Lower leg skin (tissue), 4 donors: Measurements from ENCODE around the gene SLC27A2. TPM values are rescaled to one million over a fixed set of nuclear protein-coding genes. Genes with fewer than 3 reads are reported as not detected.
"Not testable (repeated sequence)": the region's sequence is repeated elsewhere in the genome, so short reads cannot be mapped to it uniquely, and the experiment has no call there.

Experiments
- DNase-seq, 2 donors: peaks; one replicate each; pipeline ENCODE4 v3.0.0-alpha.2; 2019; ENCODE audit warnings: low spot score in 2 of 2
- H3K4me3 ChIP-seq: fragments of 200-600 bp; sonication (generic); 2 replicates; pipeline ENCODE4 v1.5.1; 2017; ENCODE audit warnings: mild to moderate bottlenecking, low read depth; ENCODE audit not compliant: poor library complexity, severe bottlenecking
- POLR2A ChIP-seq, 2 donors: fragments of 450-650 bp; IDR thresholded peaks; one replicate each; pipeline ENCODE4 v1.6.1; 2016 to 2017; ENCODE audit warnings: antibody characterized with exemption in 2 of 2, mild to moderate bottlenecking in 1 of 2, moderate library complexity in 1 of 2
- WGBS, 2 donors: methylation state at CpG; one replicate each; pipeline ENCODE4 v1.1.5; 2018; 5-methylcytosine and 5-hydroxymethylcytosine counted together
- intact Hi-C: fragments of 100-400 bp; cut with DNase I; formaldehyde crosslinking; loops from one replicate; pipeline ENCODE4 v1.15.0; 2023; ENCODE audit warnings: low total_unique reads
- total RNA-seq, 4 donors: library from RNA; depleted of rRNA; stranded (reverse); fragments of >200 nt; gene quantifications; one replicate each; pipeline ENCODE4 v1.1.0, GENCODE V29; 2016
- TF ChIP-seq, protein P1 (sequence below), 3 donors: fragments of 450-650 bp; IDR thresholded peaks; one replicate each; pipeline ENCODE4 v1.5.1; 2016; ENCODE audit warnings: antibody characterized with exemption in 3 of 3, mild to moderate bottlenecking in 3 of 3, moderate library complexity in 2 of 3

Gene SLC27A2
- total RNA-seq, 4 donors from 2014 or later = 0.53 to 4.1 (median 1.3) TPM

DNA sequence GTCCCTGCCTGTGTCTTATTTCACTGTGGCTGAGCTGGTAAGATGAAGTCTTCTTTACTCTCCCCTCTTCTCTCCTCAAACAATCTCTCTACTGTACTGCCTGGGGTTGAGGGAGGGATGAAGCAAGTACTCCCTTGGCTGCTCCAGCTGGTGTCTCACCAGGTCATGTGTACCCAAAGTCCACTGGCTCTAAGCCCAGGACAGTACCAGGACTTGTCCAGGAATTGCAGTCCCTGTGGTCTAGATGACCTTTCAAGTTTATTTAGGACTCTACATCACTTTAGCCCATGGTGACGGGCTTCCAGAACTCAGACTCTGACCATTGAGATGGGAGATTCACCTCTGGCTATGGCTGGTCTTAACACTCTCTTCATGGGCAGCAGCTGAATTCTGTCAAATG lies 17.5 kb upstream of the SLC27A2 start:
- H3K4me3 ChIP-seq = no peak overlapping the region
- intact Hi-C loops = no loop called here
- 87 to 100% methylated on average over 1 of the region's 1 CpG for WGBS, 2 donors

DNA sequence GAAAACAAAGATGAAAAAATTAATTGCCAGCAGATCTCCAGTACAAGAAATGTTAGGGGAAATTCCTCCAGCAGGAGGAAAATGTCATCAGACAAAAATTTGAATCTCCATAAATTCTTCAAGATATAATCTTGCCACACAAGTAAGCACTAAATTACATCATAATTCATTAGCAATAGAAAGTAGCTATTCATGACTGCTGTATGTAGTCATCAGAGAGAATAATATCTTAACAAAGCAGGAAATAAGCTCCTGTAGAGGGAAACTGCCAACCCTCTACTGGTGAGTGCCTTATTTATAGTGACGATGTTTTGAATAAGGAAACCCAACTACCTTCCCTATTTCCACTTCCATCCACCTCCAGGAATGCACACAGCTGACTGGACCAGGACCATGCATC lies 15.8 kb upstream of the SLC27A2 start:
- WGBS, 2 donors = 27 to 33% methylated on average over 1 of the region's 1 CpG
- no peak overlapping the region for H3K4me3 ChIP-seq
- no peak for DNase-seq
- intact Hi-C loops = no loop called here
- TF ChIP-seq, protein P1, sequence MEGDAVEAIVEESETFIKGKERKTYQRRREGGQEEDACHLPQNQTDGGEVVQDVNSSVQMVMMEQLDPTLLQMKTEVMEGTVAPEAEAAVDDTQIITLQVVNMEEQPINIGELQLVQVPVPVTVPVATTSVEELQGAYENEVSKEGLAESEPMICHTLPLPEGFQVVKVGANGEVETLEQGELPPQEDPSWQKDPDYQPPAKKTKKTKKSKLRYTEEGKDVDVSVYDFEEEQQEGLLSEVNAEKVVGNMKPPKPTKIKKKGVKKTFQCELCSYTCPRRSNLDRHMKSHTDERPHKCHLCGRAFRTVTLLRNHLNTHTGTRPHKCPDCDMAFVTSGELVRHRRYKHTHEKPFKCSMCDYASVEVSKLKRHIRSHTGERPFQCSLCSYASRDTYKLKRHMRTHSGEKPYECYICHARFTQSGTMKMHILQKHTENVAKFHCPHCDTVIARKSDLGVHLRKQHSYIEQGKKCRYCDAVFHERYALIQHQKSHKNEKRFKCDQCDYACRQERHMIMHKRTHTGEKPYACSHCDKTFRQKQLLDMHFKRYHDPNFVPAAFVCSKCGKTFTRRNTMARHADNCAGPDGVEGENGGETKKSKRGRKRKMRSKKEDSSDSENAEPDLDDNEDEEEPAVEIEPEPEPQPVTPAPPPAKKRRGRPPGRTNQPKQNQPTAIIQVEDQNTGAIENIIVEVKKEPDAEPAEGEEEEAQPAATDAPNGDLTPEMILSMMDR (IDR thresholded peaks at IDR 0.05) = no peak
- no peak for TF ChIP-seq POLR2A (IDR thresholded peaks at IDR 0.05)

More for the DNA sequence above, 17.5 kb upstream of the SLC27A2 start:
- no peak for TF ChIP-seq POLR2A (IDR thresholded peaks at IDR 0.05)
- TF ChIP-seq, protein P1 (IDR thresholded peaks at IDR 0.05) = no peak
- no peak for DNase-seq

DNA sequence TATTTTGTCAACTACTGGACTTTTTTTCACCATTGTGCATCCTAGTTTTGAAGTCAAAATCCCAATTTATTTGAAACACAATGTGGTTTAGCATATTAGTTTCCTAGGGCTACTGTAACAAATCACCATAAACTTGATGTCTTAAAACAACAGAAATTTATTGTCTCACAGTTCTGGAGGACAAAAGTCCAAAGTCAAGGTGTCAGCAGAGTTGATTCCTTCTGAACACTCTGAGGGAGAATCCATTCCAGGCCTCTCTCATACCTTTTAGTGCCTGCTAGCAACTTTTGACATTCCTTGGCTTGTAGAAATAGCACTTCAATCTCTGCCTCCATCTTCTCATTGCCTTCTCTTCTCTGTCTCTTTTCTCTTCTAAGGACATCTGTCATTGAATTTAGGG lies 14.9 kb upstream of the SLC27A2 start:
- TF ChIP-seq, protein P1 (IDR thresholded peaks at IDR 0.05) = no peak
- TF ChIP-seq POLR2A (IDR thresholded peaks at IDR 0.05) = no peak
- no peak overlapping the region for H3K4me3 ChIP-seq
- intact Hi-C loops = no loop called here
- no peak for DNase-seq

DNA sequence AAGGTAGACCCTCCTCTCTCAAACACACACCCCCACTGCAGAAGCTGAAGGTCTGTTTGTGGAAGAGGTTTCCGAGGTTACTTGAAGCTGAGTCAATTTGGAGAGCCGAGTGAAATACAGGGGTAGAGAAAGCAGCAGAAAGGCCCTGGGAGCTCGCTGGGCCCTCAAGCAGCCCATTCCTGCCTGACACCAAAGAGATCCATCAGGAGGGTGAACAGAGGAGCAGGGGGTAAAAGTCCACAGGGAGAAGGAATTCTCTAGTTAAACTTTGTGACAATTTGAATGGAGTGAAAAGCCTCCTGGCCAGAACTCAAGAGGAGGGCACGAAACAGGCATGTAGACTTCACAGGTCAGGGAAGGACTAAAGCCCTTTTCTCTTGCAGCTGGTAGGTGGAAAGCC lies 13.6 kb upstream of the SLC27A2 start:
- no peak for DNase-seq
- intact Hi-C loops = no loop called here
- TF ChIP-seq POLR2A (IDR thresholded peaks at IDR 0.05) = no peak
- TF ChIP-seq, protein P1 (IDR thresholded peaks at IDR 0.05) = no peak
- WGBS, 2 donors = 87 to 91% methylated on average over 4 of the region's 4 CpGs
- H3K4me3 ChIP-seq = no peak overlapping the region

DNA sequence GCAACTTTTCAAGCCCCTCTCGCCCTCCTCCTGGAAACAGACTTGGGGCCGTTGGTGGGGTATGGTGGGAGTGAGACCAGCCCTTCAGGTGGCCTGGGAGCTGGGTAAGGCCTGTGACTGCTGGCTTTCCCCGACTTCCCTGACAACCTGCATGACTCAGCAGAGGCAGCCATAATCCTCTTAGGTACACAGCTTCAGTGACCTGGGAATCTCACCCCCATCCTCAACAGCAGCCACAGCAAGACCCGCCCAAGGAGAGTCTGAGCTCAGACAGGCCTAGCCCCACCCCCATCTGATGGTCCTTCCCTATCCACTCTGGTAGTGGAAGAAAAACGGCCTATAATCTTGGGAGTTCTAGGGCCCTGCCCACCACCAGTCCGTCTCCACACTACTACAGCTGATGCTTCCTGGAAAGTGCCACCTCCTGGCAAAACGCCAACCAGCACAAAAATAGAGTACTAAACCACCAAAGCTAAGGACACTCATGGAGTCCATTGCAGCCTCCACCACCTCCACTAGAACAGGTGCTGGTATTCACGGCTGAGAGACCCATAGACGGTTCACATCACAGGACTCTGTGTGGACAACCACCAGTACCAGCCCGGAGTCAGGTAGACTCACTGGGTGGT lies 13.1 kb upstream of the SLC27A2 start:
- TF ChIP-seq, protein P1 (IDR thresholded peaks at IDR 0.05) = no peak
- TF ChIP-seq POLR2A (IDR thresholded peaks at IDR 0.05) = no peak
- H3K4me3 ChIP-seq = no peak overlapping the region
- intact Hi-C loops = no loop called here
- no peak for DNase-seq
- 73 to 76% methylated on average over 9 to 10 of the region's 10 CpGs for WGBS, 2 donors

DNA sequence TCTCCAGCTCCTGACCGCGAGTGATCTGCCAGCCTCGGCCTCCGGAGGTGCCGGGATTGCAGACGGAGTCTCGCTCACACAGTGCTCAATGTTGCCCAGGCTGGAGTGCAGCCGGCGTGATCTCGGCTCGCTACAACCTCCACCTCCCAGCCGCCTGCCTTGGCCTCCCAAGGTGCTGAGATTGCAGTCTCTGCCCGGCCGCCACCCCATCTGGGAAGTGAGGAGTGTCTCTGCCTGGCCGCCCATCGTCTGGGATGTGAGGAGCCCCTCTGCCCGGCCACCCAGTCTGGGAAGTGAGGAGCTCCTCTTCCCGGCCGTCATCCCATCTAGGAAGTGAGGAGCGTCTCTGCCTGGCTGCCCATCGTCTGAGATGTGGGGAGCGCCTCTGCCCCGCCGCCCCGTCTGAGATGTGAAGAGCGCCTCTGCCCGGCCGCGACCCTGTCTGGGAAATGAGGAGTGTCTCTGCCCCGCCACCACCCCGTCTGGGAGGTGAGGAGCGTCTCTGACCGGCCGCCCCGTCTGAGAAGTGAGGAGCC lies 9.6 kb upstream of the SLC27A2 start:
- DNase-seq, intact Hi-C loops, H3K4me3 ChIP-seq: not testable (repeated sequence)
- WGBS, 2 donors = 94 to 97% methylated on average over 30 to 33 of the region's 35 CpGs
